ENCODE data around the gene MATN1. TPM values are rescaled to one million over a fixed set of nuclear protein-coding genes. Genes with fewer than 3 reads are reported as not detected.

The MATN1 gene
- total RNA-seq, 1 donor from 2014 or later = 0.54 TPM

GRCh38 chr1:30751830-30752650, 28.7 kb upstream of the MATN1 start:
- TF ChIP-seq, protein P1, sequence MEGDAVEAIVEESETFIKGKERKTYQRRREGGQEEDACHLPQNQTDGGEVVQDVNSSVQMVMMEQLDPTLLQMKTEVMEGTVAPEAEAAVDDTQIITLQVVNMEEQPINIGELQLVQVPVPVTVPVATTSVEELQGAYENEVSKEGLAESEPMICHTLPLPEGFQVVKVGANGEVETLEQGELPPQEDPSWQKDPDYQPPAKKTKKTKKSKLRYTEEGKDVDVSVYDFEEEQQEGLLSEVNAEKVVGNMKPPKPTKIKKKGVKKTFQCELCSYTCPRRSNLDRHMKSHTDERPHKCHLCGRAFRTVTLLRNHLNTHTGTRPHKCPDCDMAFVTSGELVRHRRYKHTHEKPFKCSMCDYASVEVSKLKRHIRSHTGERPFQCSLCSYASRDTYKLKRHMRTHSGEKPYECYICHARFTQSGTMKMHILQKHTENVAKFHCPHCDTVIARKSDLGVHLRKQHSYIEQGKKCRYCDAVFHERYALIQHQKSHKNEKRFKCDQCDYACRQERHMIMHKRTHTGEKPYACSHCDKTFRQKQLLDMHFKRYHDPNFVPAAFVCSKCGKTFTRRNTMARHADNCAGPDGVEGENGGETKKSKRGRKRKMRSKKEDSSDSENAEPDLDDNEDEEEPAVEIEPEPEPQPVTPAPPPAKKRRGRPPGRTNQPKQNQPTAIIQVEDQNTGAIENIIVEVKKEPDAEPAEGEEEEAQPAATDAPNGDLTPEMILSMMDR (conservative IDR thresholded peaks at IDR 0.05) = no peak
- Mint-ChIP-seq H3K36me3 (ENCODE audit: low read depth) (no peaks in the 10 kb centered on the region), H3K4me1 (peaks cover 39% of the 10 kb centered on the region), H3K27ac (ENCODE audit: unreplicated experiment) (no peak overlapping the region), H3K9me3 (no peaks in the 10 kb centered on the region), H3K27me3 (ENCODE audit: low read depth) (no peaks in the 10 kb centered on the region), H3K4me3 (no peak overlapping the region)
- no peak for DNase-seq (ENCODE audit: low read depth, low spot score)

DNA sequence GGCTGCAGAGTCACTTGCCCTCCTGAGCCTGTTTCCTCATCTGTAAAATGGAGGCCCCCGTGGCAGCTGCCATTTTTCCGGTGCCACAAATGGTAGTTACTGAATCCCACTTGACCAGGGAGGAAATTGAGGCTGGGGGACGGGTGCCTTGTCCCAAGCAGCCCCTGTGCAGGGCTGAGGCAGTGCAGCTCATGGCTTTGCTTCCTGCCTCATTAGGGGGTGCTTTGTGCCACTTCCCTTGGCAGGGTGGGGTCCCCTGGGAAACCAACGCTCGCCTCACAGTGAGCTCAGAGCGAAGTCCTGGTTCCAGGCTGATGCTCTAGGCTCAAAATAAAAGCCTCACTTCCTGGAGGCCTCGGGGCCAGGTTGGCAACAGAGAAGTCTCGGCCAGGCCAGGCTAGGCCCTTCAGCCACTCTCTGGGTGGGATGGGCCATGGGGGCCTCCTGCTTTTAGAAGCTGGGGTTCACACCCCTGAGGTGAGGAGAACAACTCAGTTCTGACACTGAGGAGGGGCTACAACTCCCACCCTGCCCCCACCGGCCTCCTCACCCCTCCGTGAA, 27.4 kb upstream of the MATN1 start:
- Mint-ChIP-seq H3K9me3 (no peaks in the 10 kb centered on the region), H3K27me3 (ENCODE audit: low read depth) (no peaks in the 10 kb centered on the region), H3K27ac (ENCODE audit: unreplicated experiment) (no peak overlapping the region), H3K4me1 (peaks cover 40% of the 10 kb centered on the region), H3K36me3 (ENCODE audit: low read depth) (no peaks in the 10 kb centered on the region), H3K4me3 (no peak overlapping the region)
- no peak for DNase-seq (ENCODE audit: low read depth, low spot score)
- TF ChIP-seq, protein P1 (conservative IDR thresholded peaks at IDR 0.05) = no peak

GRCh38 chr1:30749691-30750583, 26.6 kb upstream of the MATN1 start:
- TF ChIP-seq, protein P1 (conservative IDR thresholded peaks at IDR 0.05) = no peak
- H3K36me3 Mint-ChIP-seq (ENCODE audit: low read depth) = no peaks in the 10 kb centered on the region
- H3K4me3 Mint-ChIP-seq = no peak overlapping the region
- peaks cover 33% of the 10 kb centered on the region for H3K4me1 Mint-ChIP-seq
- peak overlapping the region; percentile 62 for H3K27ac Mint-ChIP-seq (ENCODE audit: unreplicated experiment)
- no peak for DNase-seq (ENCODE audit: low read depth, low spot score)
- no peaks in the 10 kb centered on the region for H3K9me3 Mint-ChIP-seq
- no peaks in the 10 kb centered on the region for H3K27me3 Mint-ChIP-seq (ENCODE audit: low read depth)

GRCh38 chr1:30748699-30749401, 25.5 kb upstream of the MATN1 start:
- H3K9me3 Mint-ChIP-seq = no peaks in the 10 kb centered on the region
- H3K4me1 Mint-ChIP-seq = peaks cover 34% of the 10 kb centered on the region
- H3K27ac Mint-ChIP-seq (ENCODE audit: unreplicated experiment) = peak overlapping the region; percentile 98
- DNase-seq (ENCODE audit: low read depth, low spot score) = no peak
- no peaks in the 10 kb centered on the region for H3K36me3 Mint-ChIP-seq (ENCODE audit: low read depth)
- no peak overlapping the region for H3K4me3 Mint-ChIP-seq
- TF ChIP-seq, protein P1 (conservative IDR thresholded peaks at IDR 0.05) = no peak
- H3K27me3 Mint-ChIP-seq (ENCODE audit: low read depth) = no peaks in the 10 kb centered on the region

DNA sequence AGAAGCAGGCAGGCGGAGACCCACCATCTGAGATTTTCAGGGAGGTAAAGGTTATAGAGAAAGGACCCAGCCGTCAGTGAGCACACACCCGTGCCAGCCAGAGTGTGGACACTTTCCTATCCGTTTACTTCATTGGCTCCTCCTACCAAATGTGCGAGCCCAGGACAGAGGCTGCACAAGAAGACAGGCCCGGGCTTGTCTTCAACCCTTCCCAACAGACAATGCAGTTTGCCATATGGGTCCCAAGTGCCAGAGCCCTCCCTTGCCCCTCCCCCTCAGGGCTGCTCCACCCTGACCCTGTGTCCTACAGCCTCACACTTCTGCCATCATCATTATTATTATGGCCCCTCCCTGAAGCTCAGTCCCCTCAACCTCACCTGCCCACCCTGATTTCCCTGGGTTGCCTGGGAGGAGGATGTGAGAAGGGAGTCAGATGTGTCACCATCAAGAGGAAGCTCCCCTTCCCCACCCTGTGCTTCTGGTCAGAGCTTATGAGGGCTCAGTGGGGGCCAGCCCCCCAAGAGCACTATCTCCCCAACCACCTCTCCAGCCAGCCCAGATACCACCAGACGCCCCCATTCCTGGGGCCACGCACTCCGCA, 24.8 kb upstream of the MATN1 start:
- no peak for DNase-seq (ENCODE audit: low read depth, low spot score)
- Mint-ChIP-seq H3K9me3 (no peaks in the 10 kb centered on the region), H3K4me1 (peaks cover 34% of the 10 kb centered on the region), H3K27me3 (ENCODE audit: low read depth) (no peaks in the 10 kb centered on the region), H3K27ac (ENCODE audit: unreplicated experiment) (peak overlapping the region; percentile 84), H3K4me3 (no peak overlapping the region), H3K36me3 (ENCODE audit: low read depth) (no peaks in the 10 kb centered on the region)
- TF ChIP-seq, protein P1 (conservative IDR thresholded peaks at IDR 0.05) = no peak

Data from neural crest cell (in vitro differentiated cells).